NCI-H128 (cell line): Measurements from ENCODE around the gene KLHL21.
"Not testable (repeated sequence)": the region's sequence is repeated elsewhere in the genome, so short reads cannot be mapped to it uniquely, and the experiment has no call there.

Experiments
- DNase-seq: peaks from one replicate; lab custom pipeline; 2025; ENCODE audit not compliant: unreplicated experiment; lab: John Stamatoyannopoulos, UW

The KLHL21 gene

GRCh38 chr1:6584126-6585080, 18.3 kb downstream of the KLHL21 start:
- DNase-seq = no peak

- no peak for DNase-seq
Observed at GRCh38 chr1:6582370-6582769, 20.3 kb downstream of the KLHL21 start.

- DNase-seq = no peak
Observed at GRCh38 chr1:6581561-6582305, 20.9 kb downstream of the KLHL21 start.

- no peak for DNase-seq
Observed at GRCh38 chr1:6580593-6581409, 21.9 kb downstream of the KLHL21 start.

GRCh38 chr1:6580119-6580592, 22.5 kb downstream of the KLHL21 start:
- no peak for DNase-seq

GRCh38 chr1:6579374-6580118, 23.1 kb downstream of the KLHL21 start, which contains the start of gene ZBTB48:
ZBTB48 (plus strand) TSS chr1:6579994; CDS start chr1:6580610, 616 bp downstream.
- DNase-seq = peak; percentile 99

GRCh38 chr1:6578624-6579373, 23.9 kb downstream of the KLHL21 start:
- DNase-seq = no peak

- DNase-seq = no peak
Observed at GRCh38 chr1:6577831-6578525, 24.7 kb downstream of the KLHL21 start.

- DNase-seq = no peak
Observed at GRCh38 chr1:6574818-6575217, 27.9 kb downstream of the KLHL21 start.

- DNase-seq = no peak
Observed at GRCh38 chr1:6574025-6574620, 28.5 kb downstream of the KLHL21 start.

GRCh38 chr1:6572653-6573383, 29.9 kb downstream of the KLHL21 start:
- DNase-seq = no peak

GRCh38 chr1:6570987-6571386, 31.7 kb downstream of the KLHL21 start:
- no peak for DNase-seq

GRCh38 chr1:6570100-6570499, 32.6 kb downstream of the KLHL21 start:
- no peak for DNase-seq

GRCh38 chr1:6569033-6569432, 33.6 kb downstream of the KLHL21 start:
- no peak for DNase-seq

- DNase-seq = no peak
Observed at GRCh38 chr1:6560267-6560666, 42.4 kb downstream of the KLHL21 start.

- DNase-seq = not testable (repeated sequence)
Observed at GRCh38 chr1:6559161-6559560, 43.5 kb downstream of the KLHL21 start.

GRCh38 chr1:6557597-6557996, 45.1 kb downstream of the KLHL21 start:
- DNase-seq = no peak
